ACHN (cell line): ENCODE measurements around the gene POMC.
A peak's percentile ranks its signal among the peaks of the same experiment; 100 is the strongest.
"Not testable (repeated sequence)": the region's sequence is repeated elsewhere in the genome, so short reads cannot be mapped to it uniquely, and the experiment has no call there.

Experiments used
- DNase-seq: peaks from one replicate; pipeline ENCODE4 v3.0.0-alpha.2; 2015
- in situ Hi-C: cut with HindIII; loops from 2 replicates; pipeline ENCODE4 v1.10.0; 2017; ENCODE audit warnings: low sequenced_read_pairs, low pct_ligation_motif_present, low pct_unique_long_range_greater_than_20kb

The POMC gene

DNA sequence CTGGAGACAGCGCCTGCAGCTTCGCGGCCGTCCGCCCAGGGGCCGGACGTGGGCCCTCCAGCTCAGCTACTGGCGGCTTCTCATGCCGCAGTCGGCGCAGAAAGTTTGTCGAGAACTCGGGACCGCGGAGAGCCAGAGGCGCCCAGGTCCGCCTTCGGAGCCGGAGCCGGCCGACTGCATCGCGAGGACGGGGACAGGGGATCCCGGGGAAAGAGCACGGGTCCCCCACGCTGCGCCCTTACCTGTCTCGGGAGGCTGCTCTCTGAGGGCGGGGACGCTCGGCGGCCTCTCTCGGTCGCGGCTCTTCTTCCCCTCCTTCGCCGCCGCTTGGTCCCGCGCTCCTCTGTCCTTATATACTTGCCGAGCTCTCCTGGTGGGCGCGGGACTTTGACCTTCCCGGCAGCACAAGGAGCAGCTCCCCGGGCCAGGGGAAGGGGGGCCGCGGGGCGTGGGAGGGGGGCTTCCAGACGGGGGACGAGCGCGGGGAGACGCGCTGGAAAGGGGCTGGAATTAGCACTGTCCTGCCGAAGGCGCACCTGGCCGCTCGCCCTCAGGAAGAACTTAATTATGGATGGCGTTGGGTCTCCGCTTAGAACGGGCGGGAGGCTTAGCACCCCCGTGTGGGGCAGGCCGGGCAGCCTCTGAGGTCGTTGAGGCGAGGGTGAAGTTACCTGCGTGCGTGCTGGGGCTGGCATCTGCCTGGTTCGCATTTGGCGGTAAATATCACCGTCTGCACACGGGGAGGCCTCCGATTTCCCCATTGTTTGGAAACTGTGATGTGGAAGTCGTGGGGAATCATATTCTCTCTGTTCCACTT lies at the start of gene POMC:
Gene POMC, minus strand, starts transcription at position 325 of the 817 bp plus-strand sequence. CDS start 3,808 bp downstream, outside the sequence.
- DNase-seq = peak; percentile 9
- in situ Hi-C loops = loop anchor here (25.0 kb wide), 1 partner anchor 181 kb away; no protein-coding TSS in a partner anchor

DNA sequence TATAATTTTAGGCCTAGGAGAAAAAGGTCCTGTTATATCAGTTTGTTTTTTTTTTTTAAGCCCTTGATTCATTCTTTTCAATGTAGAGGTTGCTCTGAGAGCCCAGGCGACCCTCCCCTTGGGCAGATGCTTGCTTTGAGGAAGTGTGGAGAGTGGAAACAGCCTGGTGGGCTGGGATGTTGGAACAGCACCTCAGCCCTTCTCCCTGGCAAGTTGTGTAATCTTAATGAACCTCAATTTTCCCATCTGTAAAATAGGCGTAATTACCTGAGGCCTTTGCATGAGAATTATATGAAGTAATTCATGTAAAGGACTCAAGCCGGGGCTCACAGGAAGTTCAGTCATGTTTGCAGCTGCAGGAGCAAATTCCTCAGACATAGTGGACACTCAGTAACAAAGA lies 49.7 kb upstream of the POMC start:
- in situ Hi-C loops = no loop called here
- DNase-seq = no peak

DNA sequence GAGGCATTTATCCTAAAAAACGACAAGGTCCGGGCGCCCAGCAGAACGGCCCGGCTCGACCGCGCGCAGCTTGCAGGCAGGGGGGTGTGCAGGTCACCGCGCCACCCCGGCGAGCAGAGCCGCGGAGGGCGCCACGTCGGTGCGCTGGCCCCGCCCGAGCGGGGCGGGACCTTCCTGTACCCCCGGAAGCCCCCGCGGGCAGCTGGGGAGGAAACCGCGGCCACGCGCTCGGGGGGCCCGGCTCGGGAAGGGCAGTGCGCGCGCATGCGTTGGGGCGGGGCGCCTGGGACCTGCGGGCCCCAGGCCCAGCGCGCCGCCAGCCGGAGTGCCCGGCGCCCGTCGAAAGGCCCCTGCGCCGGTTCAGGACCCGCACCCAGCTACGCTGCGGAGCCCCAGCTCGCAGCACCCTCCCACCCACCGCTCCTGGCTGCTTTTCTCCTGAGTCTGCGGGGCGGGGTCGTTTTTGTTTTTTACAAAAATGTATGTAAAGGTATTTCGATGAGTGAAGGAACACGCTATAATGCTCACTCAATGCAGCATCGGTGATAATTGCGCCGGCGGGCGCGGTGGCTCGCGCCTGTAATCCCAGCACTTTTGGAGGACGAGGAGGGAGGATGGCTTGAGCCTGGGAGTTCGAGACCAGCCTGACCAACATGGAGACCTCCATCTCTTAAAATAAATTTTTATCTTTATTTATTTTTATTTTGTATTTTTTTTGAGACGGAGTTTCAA lies 47.7 kb upstream of the POMC start:
- no peak for DNase-seq

DNA sequence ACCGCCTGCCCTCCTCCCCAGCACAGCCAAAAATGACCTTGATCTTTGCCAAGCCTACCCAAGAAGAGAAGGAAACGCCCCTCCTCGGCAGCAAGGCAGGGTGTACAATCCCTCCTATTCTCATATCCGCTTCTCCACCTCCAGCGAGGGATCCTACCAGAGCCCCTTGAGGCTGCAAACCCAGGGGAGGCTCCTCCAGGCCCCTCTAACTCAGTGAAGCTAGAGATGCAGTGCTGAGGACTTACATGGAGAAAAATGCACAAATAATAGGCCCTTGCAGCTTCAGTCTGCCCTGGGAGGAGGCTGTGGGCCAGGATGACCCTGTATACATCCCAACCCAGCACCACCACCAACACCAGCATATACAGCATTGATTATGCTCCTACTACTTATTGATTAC lies 46.9 kb upstream of the POMC start:
- in situ Hi-C loops = no loop called here
- no peak for DNase-seq

More for the DNA sequence above, 47.7 kb upstream of the POMC start:
- in situ Hi-C loops = no loop called here

DNA sequence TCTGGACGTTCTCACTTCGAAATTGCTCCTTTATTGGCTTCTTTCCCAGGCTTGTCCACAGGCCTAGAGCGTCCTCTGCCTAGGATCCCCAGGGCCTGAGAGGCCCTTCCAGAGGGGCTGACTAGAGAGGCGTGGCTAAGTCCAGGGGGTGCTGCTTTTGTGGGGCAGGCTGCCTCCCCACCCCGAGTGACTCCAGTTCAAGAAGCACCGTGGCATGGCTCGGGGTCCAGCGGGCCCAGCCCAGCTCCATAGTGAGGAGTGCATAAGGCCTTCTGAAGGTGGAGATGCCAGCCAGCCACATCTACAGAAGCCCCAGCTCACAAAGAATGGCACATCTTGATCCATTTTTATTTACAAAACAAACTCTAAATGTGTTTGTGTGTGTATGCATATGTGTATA lies 44.8 kb upstream of the POMC start:
- in situ Hi-C loops = no loop called here
- no peak for DNase-seq

DNA sequence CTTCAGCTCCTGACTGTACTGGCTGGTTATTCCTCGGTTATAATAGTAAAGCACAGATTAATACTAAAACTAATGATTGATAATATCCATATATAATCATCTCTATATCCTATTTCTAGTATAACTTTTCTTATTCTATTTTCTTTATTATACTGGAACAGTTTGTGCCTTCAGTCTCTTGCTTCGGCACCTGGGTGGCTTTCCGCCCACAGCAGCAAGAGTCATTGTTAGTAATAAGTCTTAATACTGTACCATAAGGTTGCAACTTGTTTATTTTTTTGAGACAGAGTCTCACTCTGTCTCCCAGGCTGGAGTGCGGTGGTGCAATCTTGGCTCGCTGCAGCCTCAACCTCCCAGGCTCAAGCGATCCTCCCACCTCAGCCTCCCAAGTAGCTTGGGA lies 42.5 kb upstream of the POMC start:
- in situ Hi-C loops, DNase-seq: not testable (repeated sequence)

DNA sequence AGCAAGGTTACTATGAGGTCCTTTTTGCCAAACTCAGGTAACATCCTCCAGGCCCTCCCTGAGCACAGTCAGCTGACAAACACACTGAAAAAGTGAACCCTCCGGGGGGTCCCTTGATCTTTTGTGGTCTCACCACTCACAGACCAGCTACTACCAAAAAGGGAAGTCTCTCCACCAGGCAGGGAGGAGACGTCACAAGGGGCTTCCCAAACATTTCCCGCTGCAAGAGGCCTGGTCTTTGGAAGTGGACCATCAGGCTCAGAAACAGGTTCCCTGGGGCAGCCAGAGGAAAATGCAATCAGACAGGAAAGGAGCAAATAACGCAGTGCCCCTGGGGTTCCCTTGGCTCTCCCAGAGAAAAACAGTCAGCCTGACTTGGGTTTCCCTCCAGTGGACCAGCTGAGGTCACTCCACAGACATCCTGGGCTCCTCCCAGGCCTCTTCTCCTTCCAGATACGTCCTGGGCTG lies 38.7 kb upstream of the POMC start:
- no peak for DNase-seq
- in situ Hi-C loops = no loop called here

DNA sequence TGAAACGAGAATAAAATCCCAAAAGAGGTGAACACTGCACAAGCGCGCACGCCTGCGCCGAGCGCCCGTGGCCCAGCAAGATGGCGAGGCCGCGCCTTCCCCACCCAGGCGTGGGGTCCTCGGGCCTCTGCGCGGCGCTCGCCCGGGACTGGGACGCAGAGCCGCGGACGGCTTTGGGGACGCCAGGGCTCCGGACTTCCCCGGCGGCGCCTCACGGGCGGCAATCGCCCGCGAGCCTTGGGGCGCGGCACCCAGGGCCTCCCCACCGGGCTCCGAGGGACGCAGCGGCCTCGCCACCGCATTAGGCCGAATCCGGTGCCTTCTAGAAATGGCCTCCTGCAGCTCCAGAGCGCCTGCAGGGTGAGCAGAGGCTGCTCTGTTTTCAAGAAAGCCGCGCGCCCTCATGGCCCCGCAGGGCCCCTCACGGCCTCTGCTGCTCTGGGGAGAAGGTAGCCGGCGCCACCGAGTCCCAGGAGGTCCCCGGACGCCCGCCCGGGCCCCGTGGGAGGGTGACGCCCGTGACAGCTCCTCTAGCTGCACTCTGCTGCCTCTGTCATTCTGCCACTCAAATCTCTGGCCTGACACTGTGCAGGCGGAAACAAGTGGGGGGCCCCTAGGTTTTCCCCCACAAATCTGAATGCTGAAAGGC lies 35.9 kb upstream of the POMC start:
- in situ Hi-C loops = no loop called here
- no peak for DNase-seq

DNA sequence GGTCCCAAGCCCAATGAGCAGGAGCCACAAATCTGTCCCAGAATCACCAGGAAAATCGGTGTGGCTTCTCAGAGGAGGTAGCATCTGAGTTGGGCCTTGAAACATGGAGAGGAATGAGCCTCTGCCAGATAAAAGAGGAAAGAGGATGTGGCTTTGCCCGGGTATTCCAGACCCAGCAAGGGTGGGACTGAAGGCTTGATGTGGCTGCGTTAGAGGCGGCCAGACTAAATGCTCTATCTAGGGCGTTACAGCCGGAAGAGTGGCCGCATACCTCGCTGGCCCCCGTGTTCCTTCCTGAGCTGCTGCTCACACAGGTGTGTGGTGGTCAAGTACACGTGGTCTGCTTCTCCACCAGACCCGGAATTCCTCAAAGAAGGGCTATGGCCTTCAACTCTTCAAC lies 33.9 kb upstream of the POMC start:
- in situ Hi-C loops = no loop called here
- DNase-seq = no peak

DNA sequence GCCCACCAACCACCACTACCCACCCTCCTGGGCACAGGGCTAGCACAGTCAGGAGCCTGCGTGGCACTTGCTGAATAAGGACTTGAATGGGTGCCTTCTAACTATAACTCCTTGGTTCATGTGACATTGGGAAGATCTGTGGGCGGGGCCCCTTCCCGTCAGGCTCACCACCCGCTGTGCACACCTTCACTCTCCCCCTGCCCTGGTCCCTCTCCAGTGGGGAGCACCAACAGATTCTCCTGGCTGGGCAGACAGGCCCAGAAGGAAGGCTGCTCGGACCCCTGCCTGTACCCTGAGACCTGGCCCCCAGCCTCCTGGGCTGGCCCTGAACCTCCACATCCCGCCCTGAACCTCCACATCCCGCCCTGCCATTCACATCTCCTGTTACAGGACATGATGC lies 33.4 kb upstream of the POMC start:
- no peak for DNase-seq
- in situ Hi-C loops = no loop called here

DNA sequence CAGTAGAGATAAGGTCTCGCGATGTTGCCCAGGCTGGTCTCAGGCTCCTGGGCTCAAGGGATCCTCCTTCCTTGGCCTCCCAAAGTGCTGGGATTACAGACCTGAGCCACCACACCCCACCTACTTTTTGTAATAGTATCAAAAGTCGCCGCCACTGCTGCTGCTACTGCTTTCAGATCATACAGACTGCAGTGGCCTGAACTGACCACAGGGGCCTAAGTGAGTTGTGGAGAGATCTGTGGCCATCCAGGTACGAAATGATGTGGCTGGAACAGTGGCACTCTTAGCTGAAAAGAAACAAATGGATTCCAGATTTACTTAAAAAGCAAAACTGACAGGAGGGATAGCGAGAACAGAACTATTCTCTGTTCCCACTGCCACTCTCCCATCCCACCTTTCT lies 32.9 kb upstream of the POMC start:
- no peak for DNase-seq
- in situ Hi-C loops = no loop called here

DNA sequence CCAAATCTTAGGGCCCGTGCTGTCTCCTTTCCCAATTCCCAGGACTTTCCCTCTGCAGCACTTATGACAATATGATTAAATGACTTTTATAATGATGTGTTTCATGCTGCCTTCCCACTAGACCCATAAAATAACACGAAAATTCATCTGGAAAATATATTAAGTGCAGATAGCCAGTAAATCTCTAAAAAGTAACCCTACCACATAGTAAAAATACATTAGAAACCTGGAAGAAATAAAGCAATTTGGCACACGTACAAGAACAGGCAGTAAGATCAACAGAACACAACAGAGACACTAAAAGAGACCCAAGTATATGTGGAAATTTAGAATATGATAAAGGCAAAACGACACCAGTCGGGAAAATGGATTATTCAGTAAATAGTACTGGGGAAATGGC lies 30.2 kb upstream of the POMC start:
- no peak for DNase-seq
- in situ Hi-C loops = no loop called here

DNA sequence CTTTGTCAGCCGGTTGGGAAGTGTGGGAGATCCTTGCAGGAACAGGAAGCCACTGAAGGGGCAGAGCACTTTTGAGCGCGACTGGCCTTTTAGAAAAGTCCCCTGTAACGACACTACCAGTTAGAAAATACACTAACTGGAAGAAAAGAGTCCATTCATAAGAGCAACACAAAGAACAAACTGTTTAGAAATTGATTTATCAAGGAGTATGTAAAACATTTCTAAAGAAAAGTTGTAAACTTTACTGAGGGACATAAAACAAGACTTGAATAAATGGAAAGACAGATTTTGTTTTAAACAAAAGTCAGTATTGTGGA lies 29.8 kb upstream of the POMC start:
- in situ Hi-C loops = no loop called here
- DNase-seq = no peak

DNA sequence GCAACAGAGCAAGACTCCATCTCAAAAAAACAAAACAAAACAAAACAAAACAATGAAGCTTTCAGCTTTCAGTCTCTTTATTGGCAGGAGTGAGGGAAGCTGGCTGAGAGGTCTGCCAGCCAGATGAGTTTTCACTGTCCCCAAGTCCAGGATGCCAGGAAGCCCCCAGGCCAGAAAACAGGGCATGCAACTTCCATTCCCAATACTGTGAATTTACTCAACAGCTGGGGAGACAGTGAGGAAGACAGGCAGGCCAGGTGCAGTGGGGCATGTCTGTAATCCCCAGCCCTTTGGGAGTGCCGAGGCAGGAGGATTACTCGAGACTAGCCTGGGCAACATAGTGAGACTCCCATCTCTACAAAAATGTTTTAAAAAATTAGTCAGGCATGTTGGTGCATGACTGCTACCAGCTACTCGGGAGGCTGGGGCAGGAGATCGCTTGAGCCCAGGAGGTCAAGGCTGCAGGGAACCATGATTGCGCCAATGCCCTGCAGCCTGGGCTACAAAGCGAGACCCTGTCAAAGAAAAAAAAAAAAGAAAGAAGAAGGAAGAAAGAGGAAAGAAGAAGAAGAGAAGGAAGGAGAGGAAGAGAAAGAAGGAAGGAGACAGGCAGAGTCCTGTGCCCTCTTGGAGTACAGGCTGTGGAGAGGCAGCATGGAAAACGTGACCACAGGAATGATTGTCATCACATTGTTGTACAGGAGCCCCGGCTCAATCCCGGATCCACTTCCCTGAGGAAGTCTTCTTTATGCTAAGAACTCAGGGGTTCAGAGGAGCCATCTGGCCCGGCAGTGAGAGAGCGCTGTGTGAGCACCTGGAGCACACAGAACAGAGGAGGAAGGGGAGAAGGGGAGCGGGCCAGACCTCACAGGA lies 29.2 kb upstream of the POMC start:
- in situ Hi-C loops = no loop called here
- DNase-seq = no peak

DNA sequence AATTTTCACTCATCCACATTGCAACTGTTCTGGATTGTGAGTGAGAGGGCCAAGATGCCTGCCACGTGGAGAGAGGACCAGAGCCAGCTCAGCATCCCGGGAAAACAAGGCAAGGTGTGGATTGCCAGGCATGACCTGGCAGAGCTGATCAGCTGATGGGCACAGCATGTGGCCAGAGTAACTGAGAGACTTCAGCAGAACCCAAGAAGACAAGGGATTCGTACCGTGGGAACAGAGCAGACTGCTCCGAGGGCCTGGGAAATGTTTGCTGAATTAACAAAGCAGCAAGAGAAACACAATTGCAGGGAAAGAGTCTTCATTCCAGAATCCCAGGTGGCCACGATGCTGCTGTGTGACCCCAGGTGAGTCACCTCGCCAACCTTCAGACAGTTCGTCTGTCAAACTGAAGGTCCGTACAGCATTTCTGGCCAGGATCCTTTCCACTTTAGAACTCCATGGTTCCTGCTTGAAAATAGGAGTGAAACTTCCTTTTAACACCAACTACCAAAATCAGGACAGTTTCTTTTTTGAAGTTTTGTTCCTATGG lies 26.3 kb upstream of the POMC start:
- in situ Hi-C loops = no loop called here
- DNase-seq = no peak

DNA sequence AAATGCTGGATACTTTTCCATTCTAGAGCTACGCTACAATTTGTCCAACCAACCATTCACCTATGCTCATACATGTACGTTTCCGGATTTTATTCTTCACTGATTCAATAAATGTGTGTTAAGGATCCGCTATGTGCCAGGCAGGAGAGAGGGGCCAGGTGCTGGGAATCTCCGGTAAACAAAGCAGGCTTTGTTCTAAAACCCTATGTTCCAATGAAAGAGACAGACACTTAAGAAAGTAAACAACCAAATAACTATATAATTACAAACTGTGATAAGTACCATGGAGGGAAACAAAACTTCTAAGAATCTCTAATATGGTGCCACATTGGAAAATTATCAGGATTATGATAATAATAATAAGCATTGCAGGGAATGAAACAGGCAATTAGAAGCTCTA lies 22.2 kb upstream of the POMC start:
- in situ Hi-C loops = no loop called here
- DNase-seq = no peak

DNA sequence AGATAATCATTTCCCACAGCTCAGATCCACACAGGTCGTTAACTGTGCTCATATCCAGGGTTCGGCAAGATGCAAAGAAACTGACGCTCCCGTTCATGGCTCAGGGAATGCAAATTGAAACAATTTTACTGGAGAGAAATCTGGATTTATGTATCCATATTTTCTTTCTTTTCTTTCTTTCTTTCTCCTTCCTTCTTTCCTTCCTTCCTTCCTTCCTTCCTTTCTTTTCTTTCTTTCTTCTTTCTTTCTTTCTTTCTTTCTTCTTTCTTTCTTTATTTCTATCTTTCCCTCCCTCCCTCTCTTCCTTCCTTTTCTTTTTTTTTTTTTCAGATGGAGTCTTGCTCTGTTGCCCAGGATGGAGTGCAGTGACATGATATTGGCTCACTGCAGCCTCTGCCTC lies 20.0 kb upstream of the POMC start:
- in situ Hi-C loops = no loop called here
- DNase-seq = no peak

DNA sequence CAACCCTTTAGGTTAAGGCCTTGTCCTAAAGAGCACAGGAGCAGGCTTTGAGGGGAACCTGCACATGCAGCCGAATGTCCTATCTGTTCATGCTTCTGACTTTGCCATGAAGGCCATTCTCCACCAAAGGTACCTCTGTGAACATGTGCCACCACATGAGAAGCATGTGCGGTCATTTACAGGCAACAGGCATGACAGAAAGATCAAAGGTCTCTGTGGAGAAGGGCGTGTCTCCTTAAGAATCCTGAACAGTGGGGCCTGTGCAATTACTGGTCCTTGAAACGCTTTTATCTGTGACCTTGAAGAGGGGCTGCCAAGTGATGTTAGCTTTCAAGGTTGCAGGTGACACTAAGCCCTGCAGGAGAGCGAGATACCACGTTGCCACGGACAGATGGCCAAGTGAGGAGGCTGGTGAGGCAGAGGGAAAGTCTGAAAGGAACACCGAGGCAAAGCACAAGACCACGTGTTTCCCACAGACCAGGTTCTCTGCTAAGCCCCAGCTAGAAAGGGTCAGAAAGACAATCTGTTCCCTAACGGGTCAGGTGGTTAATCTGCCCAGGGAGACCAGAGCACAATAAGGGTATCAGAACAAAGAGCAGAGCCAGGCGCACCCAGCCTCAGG lies 19.5 kb upstream of the POMC start:
- in situ Hi-C loops = no loop called here
- DNase-seq = no peak
